NCI-H1417 treated with DMSO at 0.1 percent for 48 hours (cell line): Measurements from ENCODE around the gene MDH1B.
"Not testable (repeated sequence)": the region's sequence is repeated elsewhere in the genome, so short reads cannot be mapped to it uniquely, and the experiment has no call there.

Experiments
- DNase-seq: peaks from one replicate; lab custom pipeline; 2025; lab: John Stamatoyannopoulos, UW

Gene MDH1B

DNA sequence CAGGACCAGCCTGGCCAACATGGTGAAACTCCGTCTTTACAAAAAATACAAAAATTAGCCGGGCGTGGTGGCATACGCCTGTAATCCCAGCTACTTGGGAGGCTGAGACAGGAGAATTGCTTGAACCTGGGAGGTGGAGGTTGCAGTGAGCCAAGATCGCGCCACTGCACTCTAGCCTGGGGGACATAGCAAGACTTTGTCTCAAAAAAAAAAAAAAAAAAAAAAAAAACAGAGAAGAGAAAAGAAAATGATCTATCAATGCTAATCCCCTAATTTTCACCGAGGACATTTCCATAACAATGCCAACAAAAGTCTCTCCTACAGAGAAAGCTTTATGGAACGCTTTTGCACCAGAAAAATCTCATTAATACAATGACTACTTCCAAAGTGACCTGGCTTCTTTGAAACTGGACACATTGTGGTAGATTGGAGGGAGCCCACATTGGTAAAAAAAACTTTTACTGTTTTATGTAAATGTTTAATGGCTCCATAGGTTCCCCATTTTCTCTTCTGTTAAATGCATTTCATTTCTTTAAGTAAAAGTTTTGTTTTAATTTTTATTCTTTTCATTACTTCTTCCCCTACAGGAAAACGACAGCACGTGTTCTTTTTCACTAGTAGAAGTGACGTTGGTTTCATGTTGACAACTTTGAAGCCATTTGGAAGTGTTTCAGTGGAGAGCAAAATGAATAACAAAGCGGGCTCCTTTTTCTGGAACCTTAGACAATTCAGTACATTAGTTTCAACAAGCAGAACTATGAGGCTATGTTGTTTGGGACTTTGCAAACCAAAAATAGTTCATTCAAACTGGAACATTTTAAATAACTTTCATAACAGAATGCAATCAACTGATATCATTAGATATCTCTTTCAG is 1.2 kb upstream of the MDH1B start:
- no peak for DNase-seq

DNA sequence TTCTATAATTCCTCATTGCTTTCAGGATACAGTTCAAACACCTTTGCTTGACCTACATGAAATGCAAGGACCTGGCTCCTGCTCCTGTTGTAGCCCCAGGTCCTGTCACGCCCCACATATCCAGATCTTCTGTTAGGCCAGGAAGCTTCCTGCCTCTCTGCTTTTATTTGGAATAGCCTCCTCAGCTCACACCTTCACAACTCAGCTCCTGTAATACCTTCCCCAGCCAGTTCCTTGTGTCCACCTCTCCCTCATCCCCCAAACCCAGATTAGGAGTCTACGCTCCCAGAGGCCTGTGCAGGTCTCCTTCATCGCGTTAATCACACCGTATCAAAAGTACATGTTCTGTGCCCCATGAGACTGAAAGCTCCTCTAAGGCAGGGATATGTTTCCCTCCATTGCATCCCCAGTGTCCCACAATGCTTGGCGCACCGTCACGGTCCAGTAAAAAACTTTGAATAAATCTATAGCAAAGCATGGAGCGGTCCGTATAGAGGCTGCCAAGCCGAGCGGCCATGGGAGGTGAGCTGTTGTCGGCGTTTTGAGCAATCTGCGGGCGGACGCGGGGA is 371 bp downstream of the MDH1B start:
- no peak for DNase-seq

DNA sequence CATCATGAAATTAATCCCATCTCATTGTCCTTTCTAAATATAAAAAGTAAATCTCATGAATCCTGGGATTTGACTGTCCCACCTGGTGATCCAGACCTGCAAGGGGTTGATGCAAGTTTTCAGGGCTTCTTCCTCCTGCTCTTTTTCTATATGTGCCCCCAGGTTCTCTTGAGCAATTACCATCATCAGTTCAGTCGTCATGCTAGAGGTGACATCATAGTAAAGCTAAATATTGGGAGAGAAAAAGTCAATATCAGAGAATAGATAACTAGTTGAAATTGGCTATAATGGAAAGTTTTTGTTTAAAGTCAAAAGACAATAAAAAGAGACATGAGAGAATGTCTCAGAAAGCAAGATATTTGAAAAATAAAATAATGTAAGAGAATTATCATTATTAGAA is 8.3 kb downstream of the MDH1B start:
- no peak for DNase-seq

DNA sequence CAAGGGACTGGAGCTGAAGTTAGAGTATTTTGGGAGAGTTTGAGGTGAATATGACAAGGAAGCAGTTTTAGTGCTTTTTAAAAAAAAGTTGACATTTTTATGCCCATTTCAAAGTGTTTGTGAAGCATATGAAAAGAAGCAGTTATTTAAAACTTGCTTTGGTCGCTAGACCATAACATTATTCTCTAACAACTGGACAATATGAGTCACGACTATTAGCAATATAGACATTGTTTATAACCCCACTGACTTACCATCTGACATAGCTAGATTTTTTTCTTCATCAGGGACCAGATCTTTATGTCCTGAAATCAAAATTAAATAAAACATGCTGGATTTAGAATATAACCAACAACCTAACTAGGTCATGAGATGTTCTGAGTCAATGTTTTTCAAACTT is 24.3 kb downstream of the MDH1B start:
- DNase-seq = no peak

DNA sequence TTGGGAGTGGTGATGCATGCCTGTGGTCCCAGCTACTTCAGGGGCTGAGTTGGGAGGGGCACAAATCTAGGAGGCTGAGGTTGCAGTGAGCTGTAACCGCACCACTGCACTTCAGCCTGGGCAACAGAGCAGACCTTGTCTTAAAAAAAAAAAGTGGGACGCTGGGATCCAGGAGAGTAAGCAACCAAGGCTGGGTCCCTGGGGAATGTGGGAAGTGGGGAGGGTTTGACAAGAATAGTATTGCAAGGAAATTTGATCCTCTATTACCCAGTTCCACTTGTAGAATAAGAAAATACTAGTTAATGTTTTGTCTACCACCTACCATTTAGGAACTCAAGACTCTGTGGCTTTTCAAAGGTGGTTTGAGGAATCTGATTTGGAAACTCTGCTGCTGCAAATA is 25.9 kb downstream of the MDH1B start:
- no peak for DNase-seq

DNA sequence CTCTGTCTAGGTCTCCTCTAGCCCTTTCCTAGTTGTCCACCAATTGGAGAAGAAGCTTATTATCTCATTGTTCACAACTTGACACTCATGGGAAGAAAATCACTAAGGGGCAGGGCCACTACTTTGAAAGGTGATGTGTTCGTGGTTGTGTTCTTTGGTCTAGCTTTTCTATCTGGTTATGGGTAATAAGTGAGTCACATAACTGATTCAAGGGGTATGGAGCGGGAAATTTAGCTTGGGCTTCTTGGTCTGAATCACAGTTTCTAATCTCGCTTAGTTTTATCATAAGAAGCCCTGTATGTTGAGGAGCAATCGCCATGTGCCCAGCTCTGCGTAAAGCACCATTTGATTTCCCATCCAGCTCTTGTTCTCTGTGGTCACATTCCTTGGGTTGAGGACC is 28.2 kb downstream of the MDH1B start:
- DNase-seq = no peak

DNA sequence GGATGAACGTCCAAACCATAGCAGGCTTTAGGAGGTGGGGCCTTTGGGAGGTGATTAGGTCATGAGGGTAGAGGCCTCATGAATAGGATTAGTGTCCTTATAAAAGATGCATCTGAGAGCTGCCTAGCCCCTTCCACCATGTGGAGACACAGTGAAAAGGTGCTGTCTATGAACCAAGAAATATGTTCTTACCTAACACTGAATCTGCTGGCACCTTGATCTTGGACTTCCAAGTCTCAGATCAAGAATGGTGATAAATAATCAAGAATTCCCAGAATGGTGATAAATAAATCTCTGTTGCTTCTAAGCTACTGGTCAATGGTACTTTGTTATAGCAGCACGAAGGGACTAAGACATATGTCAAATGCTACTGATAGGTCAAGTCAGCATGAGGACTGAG is 31.8 kb downstream of the MDH1B start:
- DNase-seq = no peak

DNA sequence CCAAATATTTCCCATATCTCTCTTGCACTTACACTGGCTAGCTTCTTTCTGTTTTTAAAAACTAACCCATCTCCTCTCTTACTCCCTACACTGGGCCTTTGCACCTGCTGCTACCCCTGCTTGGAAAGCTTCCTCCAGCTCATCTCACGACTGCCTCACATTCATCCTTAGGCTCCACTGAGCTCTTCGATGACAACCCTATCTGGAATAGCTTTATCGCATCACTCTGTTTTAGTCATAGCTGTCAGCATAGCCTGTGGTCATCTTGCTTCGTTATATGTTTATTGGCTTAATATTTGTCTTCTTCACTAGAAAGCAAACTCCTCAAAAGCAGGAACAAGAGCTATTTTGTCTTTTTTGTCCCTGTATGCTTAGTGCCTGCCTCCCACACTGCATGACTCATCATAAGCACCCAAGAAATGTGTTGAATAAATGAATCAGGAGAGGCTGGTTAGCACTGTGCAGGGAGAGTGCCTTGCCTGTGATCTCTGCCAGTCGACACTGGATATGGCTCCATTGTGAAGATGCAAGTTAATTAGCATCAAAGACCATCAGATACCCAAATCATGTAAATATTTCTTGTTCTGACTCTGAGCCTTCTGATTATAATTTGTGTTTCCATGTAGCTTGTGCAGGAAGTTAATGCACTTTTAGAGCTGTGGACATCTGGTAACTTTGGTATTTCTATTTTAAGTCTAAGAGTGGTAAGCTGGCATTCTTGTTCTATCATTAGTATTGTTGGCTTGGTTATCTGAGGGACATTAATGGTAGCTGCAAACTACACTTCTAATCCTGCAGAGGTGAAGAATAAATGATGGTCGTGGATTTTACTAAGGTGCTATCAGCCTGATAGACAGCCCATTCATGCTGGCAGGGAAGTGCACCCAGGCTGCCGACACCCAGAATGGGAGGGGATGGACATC is 36.6 kb downstream of the MDH1B start:
- DNase-seq = no peak

DNA sequence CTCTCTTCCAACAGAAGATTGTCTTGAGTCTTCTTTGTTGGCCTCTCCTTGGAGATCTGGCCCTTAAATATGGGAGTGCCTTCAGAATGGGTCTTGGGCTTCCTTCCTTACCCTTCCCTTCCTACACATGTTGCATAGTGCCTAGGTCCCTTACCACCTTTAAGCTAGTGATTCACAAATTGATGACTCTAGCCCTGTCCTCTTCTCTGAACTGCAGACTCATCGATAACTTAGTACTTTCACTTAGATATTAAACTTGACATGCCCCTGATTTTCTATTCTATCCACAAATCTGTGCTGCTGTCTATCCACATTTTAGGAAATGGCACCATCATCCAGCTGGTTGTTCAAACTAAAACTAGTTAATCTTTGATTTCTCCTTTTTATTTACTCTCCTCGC is 37.8 kb downstream of the MDH1B start:
- no peak for DNase-seq

DNA sequence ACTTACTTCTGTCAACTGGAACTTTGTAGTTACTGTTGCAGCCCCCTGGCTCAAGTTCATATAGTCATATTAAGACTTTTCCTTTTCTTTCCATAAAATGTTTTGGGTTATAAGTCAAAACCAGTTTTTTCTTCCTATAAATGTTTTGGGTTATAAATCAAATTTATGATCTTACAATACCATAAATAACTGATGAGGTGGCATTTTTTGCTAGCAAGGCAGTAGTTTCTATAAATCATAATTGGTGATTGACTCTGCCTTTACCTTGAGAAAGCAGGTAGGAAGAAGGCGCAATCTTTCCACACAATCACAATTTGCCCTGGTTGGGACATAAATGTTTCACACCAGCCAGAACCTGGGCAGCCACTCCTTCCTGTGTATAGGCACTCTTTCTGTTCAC is 41.8 kb downstream of the MDH1B start:
- DNase-seq = no peak

DNA sequence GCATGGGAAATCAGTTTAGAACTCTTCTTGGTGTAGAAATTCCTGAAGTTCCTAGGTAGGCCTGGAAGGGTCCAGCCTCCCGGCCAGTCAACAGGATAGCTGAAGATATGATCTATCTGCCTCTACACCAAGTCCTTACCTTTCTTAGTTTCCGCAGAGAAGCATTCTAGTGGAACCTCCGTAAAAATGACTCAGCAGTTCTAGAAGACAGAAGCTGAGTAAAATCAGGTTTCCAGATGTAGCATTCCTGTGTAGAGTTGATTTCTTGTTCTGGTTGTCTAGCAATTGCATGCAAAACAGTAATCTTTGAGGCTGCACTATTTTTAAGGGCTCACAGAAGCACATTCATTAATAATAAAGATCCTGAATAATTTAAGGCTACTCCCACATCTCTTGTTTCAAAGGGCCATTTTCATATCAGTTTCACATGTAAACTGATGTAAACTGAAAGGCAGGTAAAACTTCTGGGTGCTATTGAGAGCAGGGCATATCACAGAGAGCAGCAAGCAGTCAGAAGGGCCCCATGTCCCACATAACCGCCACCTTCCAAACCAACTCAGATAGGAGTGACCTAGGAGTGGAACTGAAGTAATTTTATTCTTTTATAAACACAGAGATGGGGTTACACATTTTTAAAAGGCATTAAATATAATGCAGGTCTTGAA is 43.7 kb downstream of the MDH1B start:
- DNase-seq = no peak

DNA sequence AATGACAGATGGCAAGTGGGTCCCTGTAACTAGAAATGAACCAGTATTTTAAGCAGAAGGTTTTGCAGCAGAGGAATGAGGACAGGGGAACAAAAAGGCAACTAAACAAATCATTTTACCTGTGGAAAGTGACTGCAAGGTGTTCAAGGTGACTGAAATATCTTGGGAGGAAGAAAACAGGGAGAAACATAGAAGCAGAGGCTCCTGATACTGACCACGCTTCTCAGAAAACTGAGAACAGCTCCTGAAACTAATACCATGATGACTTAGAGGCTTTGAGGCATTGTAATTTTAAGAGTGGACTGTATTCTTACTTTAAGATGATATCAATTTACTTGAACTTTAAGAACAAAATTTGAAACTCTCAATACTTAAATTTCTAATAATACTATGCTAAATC is 46.8 kb downstream of the MDH1B start, which contains the start of gene DYTN:
DYTN (minus strand) TSS at position 101 of the 400 bp plus-strand sequence. CDS start 117 bp downstream, outside the sequence.
- no peak for DNase-seq

DNA sequence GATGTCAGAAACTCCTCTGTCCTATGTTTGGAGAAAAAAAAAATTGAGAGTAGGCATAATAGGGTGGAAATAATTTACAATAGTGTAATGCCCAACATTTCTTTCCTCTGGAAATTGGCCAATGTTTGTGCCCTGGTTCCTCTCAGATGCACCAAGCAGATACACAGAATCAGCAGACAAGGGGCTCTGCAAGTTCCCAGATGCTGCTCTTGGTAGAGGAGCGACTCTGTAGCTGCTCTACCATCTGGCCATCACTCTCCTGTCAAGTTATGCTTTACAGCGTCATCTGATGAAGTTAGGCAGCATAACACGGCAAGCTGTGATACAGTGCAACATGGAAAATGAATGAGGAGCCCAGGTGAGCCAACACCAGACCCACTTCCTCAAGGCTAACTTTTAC is 48.5 kb downstream of the MDH1B start:
- DNase-seq = no peak

DNA sequence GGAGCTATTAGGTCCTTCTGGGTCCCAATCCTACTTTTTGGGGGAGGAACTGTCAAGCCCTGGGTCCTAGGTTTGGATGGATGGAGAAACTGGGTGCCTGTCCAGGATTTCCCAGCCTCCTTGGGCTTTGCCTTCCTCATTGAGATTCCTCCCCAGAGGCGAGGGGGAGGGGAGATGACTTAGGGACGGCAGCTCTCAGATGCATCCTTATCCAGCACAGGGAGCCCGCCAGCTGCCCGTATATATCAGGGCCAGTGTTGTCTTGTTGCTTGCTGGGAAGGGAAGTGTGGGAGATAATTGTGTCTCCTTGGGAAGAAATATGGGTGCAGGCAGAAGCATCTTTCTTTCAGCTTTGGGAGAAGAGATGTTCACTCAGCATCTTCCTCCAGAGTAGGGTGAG is 49.9 kb downstream of the MDH1B start:
- DNase-seq = not testable (repeated sequence)

DNA sequence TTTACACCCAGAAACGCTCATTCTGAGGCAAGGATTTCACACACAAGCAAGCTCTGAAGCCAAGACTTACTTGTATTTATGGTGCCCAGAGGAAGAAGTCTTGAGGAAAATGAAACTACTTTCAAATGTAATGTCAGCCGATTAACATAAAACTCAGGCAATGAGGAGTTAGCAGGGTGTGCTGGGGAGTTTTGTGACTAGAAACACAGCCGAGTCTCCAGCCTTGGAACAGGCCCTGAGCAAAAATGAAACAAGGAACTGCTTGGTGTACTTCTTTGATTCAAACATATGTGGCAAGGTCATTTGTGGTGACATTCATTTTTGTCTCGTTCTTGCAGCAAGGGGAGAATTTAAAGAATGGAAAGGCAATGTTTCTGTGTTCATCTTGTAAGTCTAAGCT is 51.4 kb downstream of the MDH1B start:
- DNase-seq = no peak

DNA sequence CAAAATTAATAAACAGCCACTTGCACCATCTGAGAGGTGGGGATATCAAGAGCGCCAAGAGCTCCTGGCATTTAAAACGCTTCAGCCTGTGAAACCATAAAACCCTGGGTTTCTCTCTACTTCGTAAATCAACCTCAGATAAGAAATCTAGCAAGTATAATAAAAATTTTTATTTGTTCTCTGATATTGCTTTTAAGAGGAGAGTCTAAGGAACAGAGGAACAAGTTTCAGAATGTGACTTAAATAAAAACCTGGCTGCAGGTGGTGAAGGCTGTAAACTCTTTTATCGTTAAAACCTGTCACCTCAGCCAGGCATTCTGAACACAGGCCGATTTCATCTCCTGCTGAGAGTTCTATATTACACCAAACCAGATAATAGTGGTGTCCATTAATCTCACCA is 56.8 kb downstream of the MDH1B start:
- DNase-seq = no peak

DNA sequence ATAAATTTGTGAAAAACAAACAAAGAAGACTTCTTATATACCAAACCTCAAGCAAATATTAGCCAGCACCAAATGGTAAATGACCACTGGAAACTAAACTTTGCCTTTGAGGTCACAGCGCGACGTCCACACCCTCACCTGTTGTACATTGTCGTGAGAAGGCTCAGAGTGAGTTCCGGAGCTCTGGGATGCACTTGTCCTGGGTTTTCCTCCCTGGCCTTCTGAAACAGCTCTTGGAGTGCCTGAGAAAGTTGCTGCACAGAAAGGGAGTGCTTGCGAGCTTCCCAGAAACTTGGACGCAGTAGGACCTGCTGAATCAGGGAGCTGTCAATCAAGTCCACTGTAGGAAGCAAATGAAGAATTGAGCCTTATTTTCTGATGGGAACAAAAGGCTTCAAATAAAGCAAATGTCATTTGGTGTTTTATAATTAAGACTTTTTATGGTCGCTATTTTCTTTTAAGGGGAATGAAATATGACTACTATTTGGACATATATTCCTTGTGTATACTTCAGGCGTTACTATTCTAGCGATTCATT is 57.9 kb downstream of the MDH1B start:
- no peak for DNase-seq

DNA sequence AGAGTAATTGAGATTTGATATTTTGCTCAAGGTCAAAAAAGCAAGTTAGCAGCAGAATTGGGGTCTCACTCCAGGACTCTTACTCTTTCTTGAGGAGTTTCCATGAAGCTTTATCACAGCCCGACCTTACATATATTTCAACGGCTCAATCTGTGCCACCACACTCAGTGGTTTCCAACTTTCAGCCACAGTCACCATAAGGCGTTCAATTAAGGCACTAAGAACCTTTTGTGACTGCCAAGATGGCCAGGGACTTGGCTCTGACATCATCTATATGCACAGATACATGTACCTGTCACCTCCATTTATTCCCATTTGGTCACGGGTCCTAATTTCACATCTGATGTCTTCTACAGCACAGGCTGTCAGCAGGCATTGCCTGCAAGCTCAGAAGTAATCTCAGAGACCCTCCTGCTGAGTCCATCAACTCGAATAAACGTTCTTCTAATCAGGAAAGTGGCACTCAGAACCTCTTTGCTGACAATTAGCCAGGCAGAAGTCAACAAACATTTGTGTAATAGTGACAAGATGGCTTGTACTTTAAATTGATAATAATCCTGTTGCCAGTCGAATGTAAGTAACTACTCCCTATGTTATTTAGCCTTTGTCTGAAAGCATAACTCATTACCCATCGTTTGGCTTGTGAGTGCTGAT is 63.0 kb downstream of the MDH1B start:
- peak; percentile 58 for DNase-seq

DNA sequence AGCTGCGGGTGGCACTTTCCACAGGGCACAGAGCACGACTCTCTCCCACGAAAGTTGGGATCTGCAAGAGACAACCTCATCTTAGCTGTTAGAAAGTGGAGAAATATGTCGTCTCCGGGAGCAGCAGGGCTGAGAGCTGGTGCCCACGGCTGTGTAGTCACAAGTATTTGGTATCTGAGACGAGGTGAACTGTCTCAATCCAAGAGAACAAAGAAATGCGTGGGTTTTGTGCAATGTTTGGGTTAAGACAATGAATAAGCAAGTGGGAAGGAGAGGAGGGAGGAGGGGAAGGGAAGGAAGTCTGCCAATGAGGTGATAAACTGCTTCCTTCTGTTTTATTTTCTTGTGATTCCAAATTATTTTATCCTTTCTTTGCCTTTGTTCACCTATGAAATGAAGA is 65.0 kb downstream of the MDH1B start:
- DNase-seq = no peak

DNA sequence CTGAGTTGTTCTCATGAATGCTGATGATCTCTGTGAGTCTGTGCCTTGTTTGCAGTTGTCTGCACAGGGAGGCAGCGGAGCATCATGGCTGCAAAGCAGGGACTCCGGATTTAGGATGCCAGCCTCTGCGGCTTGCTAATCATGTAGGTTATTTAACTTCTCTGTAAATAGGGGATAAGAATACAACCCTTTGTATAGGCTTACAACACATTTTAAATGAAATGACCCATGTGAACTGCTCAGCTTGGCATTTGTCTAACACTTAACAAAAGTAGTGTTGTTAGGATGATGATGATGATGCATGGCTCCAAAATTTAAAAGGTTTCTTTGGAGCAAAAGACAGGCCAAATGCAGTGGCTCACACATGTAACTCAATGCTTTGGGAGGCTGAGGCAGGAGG is 66.3 kb downstream of the MDH1B start:
- no peak for DNase-seq

DNA sequence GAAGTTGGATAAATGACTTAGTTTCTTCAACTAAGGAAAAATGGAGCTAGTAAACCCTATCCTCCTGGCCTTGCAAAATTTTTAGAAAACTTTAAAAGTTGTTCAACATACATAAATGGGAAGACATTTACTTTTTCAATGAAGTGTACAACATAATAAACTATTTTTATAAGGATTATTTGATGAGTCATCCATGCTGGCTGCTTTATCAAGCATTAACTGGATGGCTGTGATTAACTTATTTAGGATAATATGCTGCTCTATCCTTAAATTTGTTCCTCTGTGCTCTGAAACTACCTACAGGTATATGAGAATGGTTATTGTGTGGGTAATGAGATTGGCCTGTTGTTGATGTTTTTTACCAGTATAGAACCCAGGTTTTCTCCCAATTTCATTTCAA is 68.2 kb downstream of the MDH1B start:
- no peak for DNase-seq
